HS-27A (cell line): Measurements from ENCODE around the gene FBXO21.

Experiments
- DNase-seq: peaks from one replicate; pipeline ENCODE4 v3.0.0-alpha.2; 2012; ENCODE audit warnings: low read depth, missing footprints

Gene FBXO21

GRCh38 chr12:117162633-117163032 lies 27.6 kb downstream of the FBXO21 start:
- DNase-seq, result no peak

GRCh38 chr12:117162167-117162539 lies 28.1 kb downstream of the FBXO21 start:
- DNase-seq, result no peak

GRCh38 chr12:117161460-117162166 lies 28.7 kb downstream of the FBXO21 start:
- DNase-seq, result no peak

GRCh38 chr12:117159674-117160073 lies 30.6 kb downstream of the FBXO21 start:
- no peak for DNase-seq

- no peak for DNase-seq
These were observed 31.2 kb downstream of the FBXO21 start for GRCh38 chr12:117158911-117159553.

- DNase-seq, result no peak
These were observed 32.2 kb downstream of the FBXO21 start for GRCh38 chr12:117158096-117158495.

- no peak for DNase-seq
These were observed 34.8 kb downstream of the FBXO21 start for GRCh38 chr12:117155278-117156060.

- no peak for DNase-seq
These were observed 37.2 kb downstream of the FBXO21 start for GRCh38 chr12:117152793-117153775.

GRCh38 chr12:117151403-117152031 lies 38.8 kb downstream of the FBXO21 start:
- no peak for DNase-seq

GRCh38 chr12:117149431-117149830 lies 40.8 kb downstream of the FBXO21 start:
- DNase-seq, result no peak

- no peak for DNase-seq
These were observed 41.6 kb downstream of the FBXO21 start for GRCh38 chr12:117148642-117149041.

GRCh38 chr12:117147639-117148038 lies 42.6 kb downstream of the FBXO21 start:
- no peak for DNase-seq

GRCh38 chr12:117145597-117146154 lies 44.6 kb downstream of the FBXO21 start:
- no peak for DNase-seq

- no peak for DNase-seq
These were observed 45.7 kb downstream of the FBXO21 start for GRCh38 chr12:117144599-117144998.

GRCh38 chr12:117143008-117143532 lies 47.2 kb downstream of the FBXO21 start:
- DNase-seq, result no peak

GRCh38 chr12:117142094-117142493 lies 48.2 kb downstream of the FBXO21 start:
- DNase-seq, result no peak

GRCh38 chr12:117141097-117141898 lies 49.0 kb downstream of the FBXO21 start:
- DNase-seq, result no peak

GRCh38 chr12:117140397-117141096 lies 49.7 kb downstream of the FBXO21 start:
- DNase-seq, result no peak

GRCh38 chr12:117139025-117139717 lies 51.1 kb downstream of the FBXO21 start:
- DNase-seq, result no peak
